ENCODE measurements around the gene MATN1.
"Not testable (repeated sequence)": the region's sequence is repeated elsewhere in the genome, so short reads cannot be mapped to it uniquely, and the experiment has no call there.

Gene MATN1

GRCh38 chr1:30696831-30697230, 26.6 kb downstream of the MATN1 start:
- no peak for DNase-seq (ENCODE audit: low spot score)

- DNase-seq (ENCODE audit: low spot score): no peak
Observed at GRCh38 chr1:30695439-30695841, 27.9 kb downstream of the MATN1 start.

- no peak for DNase-seq (ENCODE audit: low spot score)
Observed at GRCh38 chr1:30694280-30695175, 28.9 kb downstream of the MATN1 start.

GRCh38 chr1:30693822-30694221, 29.6 kb downstream of the MATN1 start:
- DNase-seq (ENCODE audit: low spot score): no peak

GRCh38 chr1:30693366-30693765, 30.0 kb downstream of the MATN1 start:
- DNase-seq (ENCODE audit: low spot score): no peak

- DNase-seq (ENCODE audit: low spot score): no peak
Observed at GRCh38 chr1:30692948-30693301, 30.5 kb downstream of the MATN1 start.

- DNase-seq (ENCODE audit: low spot score): no peak
Observed at GRCh38 chr1:30692201-30692947, 31.0 kb downstream of the MATN1 start.

- no peak for DNase-seq (ENCODE audit: low spot score)
Observed at GRCh38 chr1:30691480-30691879, 31.9 kb downstream of the MATN1 start.

GRCh38 chr1:30689901-30690645, 33.3 kb downstream of the MATN1 start:
- DNase-seq (ENCODE audit: low spot score): peak; percentile 59

- DNase-seq (ENCODE audit: low spot score): no peak
Observed at GRCh38 chr1:30688920-30689794, 34.2 kb downstream of the MATN1 start.

GRCh38 chr1:30688516-30688915, 34.9 kb downstream of the MATN1 start:
- DNase-seq (ENCODE audit: low spot score): not testable (repeated sequence)

GRCh38 chr1:30687886-30688285, 35.5 kb downstream of the MATN1 start:
- no peak for DNase-seq (ENCODE audit: low spot score)

GRCh38 chr1:30686236-30686935, 37.0 kb downstream of the MATN1 start:
- no peak for DNase-seq (ENCODE audit: low spot score)

GRCh38 chr1:30685796-30686165, 37.6 kb downstream of the MATN1 start:
- DNase-seq (ENCODE audit: low spot score): no peak

- peak; percentile 63 for DNase-seq (ENCODE audit: low spot score)
Observed at GRCh38 chr1:30684881-30685795, 38.2 kb downstream of the MATN1 start.

GRCh38 chr1:30684259-30684658, 39.1 kb downstream of the MATN1 start:
- DNase-seq (ENCODE audit: low spot score): no peak

GRCh38 chr1:30683699-30684098, 39.7 kb downstream of the MATN1 start:
- DNase-seq (ENCODE audit: low spot score): no peak

- DNase-seq (ENCODE audit: low spot score): no peak
Observed at GRCh38 chr1:30682396-30683275, 40.7 kb downstream of the MATN1 start.

- no peak for DNase-seq (ENCODE audit: low spot score)
Observed at GRCh38 chr1:30681782-30682181, 41.6 kb downstream of the MATN1 start.
